Chondrocyte (in vitro differentiated cells): ENCODE results near the gene SND1. TPM values are rescaled to one million over a fixed set of nuclear protein-coding genes. Genes with fewer than 3 reads are reported as not detected.

Source experiments
- DNase-seq: peaks from one replicate; pipeline ENCODE4 v3.0.0; 2021; ENCODE audit warnings: mixed read lengths, low spot score
- H3K27ac Mint-ChIP-seq: one replicate; pipeline ENCODE4 v1.8.0; 2021; ENCODE audit warnings: mild to moderate bottlenecking, moderate library complexity, mixed read lengths; ENCODE audit not compliant: unreplicated experiment
- H3K27me3 Mint-ChIP-seq: 2 replicates; pipeline ENCODE4 v1.8.0; 2021; ENCODE audit warnings: low read depth, mixed read lengths
- H3K36me3 Mint-ChIP-seq: 2 replicates; pipeline ENCODE4 v1.8.0; 2021; ENCODE audit warnings: low read depth, mixed read lengths
- H3K4me1 Mint-ChIP-seq: 2 replicates; pipeline ENCODE4 v1.8.0; 2021; ENCODE audit warnings: low read depth, mild to moderate bottlenecking, mixed read lengths
- H3K4me3 Mint-ChIP-seq: one replicate; pipeline ENCODE4 v1.8.0; 2021; ENCODE audit warnings: mild to moderate bottlenecking, moderate library complexity, mixed read lengths; ENCODE audit not compliant: unreplicated experiment
- H3K9me3 Mint-ChIP-seq: 2 replicates; pipeline ENCODE4 v1.8.0; 2021; ENCODE audit warnings: low read depth, mixed read lengths
- total RNA-seq: library from RNA; stranded (reverse); gene quantifications from 3 replicates; pipeline ENCODE4 v1.2.1, GENCODE V29; 2021
- TF ChIP-seq, protein P1 (sequence below): fragments of 200-600 bp; sonication (generic); IDR thresholded peaks from 2 replicates; pipeline ENCODE4 v1.5.0; 2021; ENCODE audit warnings: antibody characterized with exemption, mild to moderate bottlenecking, moderate library complexity

SND1 gene
- total RNA-seq, 1 donor from 2014 or later: 229 TPM

DNA sequence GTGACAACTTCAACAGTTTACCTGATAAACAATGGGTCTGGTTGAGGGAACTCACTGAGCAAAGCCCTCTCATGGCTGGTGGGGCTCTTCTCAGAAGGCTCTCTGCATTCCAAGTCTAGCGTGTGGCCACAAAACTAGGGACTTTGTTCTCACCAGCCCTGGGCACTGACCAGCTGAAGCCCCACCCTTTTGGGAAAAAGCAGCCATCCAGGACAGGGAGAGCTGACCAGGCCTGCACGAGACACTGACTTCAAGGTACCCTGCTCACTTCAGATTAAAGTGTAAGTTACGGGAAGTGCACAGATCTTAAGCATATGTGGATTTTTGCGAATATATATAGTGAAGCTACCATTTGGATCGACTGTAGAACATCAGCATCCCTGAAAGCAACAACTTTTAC, 446.6 kb downstream of the SND1 start:
- Mint-ChIP-seq H3K27me3 (peaks cover 2% of the 10 kb centered on the region), H3K9me3 (no peaks in the 10 kb centered on the region), H3K4me1 (peaks cover 5% of the 10 kb centered on the region), H3K27ac (no peak overlapping the region), H3K36me3 (peaks cover 18% of the 10 kb centered on the region), H3K4me3 (no peak overlapping the region)
- TF ChIP-seq, protein P1, sequence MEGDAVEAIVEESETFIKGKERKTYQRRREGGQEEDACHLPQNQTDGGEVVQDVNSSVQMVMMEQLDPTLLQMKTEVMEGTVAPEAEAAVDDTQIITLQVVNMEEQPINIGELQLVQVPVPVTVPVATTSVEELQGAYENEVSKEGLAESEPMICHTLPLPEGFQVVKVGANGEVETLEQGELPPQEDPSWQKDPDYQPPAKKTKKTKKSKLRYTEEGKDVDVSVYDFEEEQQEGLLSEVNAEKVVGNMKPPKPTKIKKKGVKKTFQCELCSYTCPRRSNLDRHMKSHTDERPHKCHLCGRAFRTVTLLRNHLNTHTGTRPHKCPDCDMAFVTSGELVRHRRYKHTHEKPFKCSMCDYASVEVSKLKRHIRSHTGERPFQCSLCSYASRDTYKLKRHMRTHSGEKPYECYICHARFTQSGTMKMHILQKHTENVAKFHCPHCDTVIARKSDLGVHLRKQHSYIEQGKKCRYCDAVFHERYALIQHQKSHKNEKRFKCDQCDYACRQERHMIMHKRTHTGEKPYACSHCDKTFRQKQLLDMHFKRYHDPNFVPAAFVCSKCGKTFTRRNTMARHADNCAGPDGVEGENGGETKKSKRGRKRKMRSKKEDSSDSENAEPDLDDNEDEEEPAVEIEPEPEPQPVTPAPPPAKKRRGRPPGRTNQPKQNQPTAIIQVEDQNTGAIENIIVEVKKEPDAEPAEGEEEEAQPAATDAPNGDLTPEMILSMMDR: no peak
- no peak for DNase-seq

DNA sequence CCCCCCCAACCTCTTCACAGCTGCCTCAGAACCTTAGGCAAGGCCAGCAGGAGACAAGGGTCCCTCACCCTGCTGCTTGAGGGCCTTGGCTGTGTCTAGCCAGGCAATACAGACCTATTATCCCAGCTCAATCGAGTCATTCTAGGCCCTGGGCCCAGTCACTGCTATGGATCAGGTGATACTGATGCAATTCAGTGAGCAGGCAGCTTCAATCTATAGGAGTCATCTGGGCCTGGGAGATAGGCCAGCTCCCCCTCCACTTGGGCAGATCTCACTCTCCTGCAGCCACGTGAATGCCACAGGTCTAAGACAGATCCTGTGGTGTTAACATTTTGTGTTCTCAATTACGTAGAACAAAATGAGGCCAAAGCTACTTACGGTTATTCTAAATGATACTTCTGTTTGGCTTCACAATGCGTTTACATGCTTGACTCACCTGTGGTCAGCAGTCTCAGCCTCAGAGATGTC, 447.2 kb downstream of the SND1 start:
- DNase-seq: no peak
- TF ChIP-seq, protein P1: no peak
- Mint-ChIP-seq H3K27me3 (peaks cover 3% of the 10 kb centered on the region), H3K9me3 (no peaks in the 10 kb centered on the region), H3K4me1 (peaks cover 7% of the 10 kb centered on the region), H3K27ac (no peak overlapping the region), H3K4me3 (no peak overlapping the region), H3K36me3 (peaks cover 13% of the 10 kb centered on the region)

DNA sequence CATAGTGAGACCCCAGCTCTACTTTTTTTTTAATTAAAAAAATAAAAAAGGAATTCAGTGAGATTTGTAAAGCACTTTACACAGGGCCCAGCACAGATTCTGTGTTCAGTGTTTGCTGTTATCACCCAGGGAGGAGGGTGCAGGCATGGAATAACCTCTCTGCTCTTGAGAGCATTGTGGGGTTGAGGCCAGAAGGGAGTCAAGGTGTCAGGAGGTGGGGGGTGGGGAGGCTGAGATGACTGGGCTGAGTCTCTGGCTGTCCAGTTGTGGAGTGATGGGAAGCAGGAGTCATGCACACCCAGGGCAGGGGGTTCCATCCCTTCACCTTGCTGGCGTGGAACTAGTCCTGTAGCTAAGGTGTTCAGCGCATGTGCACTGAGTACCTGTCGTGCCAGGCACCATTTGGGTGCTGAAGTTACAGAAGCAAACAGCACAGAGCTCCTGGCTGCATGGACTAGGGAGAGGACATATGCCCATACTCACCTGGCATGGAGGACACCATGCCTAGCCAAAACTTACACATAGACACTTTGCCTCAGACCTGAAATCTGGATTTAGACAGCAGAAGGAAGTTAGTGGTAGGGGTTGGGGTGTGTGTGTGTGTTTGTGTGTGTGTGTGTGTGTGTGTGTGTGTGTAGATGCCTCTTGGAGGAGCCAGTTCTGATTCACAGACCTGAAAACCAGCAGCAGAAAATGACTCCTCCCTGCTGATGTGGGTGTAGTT, 448.4 kb downstream of the SND1 start:
- H3K4me1 Mint-ChIP-seq: peaks cover 11% of the 10 kb centered on the region
- DNase-seq: no peak
- H3K4me3 Mint-ChIP-seq: no peak overlapping the region
- peaks cover 9% of the 10 kb centered on the region for H3K36me3 Mint-ChIP-seq
- TF ChIP-seq, protein P1: no peak
- no peaks in the 10 kb centered on the region for H3K9me3 Mint-ChIP-seq
- H3K27me3 Mint-ChIP-seq: peaks cover 3% of the 10 kb centered on the region
- no peak overlapping the region for H3K27ac Mint-ChIP-seq

DNA sequence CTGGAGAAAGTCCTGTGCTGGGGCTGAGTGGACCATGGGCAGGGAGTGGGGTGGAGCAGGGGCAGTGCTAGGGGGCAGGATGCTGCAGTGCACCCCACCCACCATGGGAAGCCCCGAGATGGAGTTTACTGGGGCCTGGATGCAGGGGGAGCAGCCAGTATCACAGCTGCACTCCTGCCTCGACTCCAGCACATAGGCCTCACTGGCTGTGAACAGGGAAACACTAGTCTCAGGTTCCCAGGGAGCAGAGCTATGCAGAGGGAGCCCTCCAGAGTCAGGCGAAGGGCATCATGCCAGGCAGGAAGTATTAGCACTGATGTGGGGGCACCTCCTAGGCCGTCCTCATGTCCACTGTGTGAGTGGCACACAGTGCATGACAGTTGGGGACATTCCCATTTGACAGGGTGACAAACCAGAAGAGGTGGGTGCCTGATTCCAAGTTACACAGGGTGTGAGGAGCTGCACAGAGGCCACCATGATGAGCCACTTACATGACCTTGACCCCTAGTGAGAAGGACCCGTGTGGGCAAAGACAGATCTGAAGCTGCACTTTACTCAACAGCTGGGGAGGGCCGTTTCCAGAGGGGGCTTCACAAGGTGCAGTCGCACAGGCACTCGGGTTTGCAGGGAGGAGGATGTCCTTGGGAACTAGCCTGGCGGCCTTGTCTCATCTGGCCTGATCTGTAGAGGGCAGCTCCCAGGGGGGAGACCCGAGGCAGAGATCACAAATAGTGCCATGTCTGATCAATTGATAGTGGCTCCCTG, 449.1 kb downstream of the SND1 start:
- H3K4me3 Mint-ChIP-seq: no peak overlapping the region
- H3K27ac Mint-ChIP-seq: no peak overlapping the region
- TF ChIP-seq, protein P1: no peak
- H3K36me3 Mint-ChIP-seq: peaks cover 4% of the 10 kb centered on the region
- no peaks in the 10 kb centered on the region for H3K9me3 Mint-ChIP-seq
- peak; percentile 87 for DNase-seq
- peaks cover 11% of the 10 kb centered on the region for H3K4me1 Mint-ChIP-seq
- H3K27me3 Mint-ChIP-seq: peaks cover 3% of the 10 kb centered on the region

DNA sequence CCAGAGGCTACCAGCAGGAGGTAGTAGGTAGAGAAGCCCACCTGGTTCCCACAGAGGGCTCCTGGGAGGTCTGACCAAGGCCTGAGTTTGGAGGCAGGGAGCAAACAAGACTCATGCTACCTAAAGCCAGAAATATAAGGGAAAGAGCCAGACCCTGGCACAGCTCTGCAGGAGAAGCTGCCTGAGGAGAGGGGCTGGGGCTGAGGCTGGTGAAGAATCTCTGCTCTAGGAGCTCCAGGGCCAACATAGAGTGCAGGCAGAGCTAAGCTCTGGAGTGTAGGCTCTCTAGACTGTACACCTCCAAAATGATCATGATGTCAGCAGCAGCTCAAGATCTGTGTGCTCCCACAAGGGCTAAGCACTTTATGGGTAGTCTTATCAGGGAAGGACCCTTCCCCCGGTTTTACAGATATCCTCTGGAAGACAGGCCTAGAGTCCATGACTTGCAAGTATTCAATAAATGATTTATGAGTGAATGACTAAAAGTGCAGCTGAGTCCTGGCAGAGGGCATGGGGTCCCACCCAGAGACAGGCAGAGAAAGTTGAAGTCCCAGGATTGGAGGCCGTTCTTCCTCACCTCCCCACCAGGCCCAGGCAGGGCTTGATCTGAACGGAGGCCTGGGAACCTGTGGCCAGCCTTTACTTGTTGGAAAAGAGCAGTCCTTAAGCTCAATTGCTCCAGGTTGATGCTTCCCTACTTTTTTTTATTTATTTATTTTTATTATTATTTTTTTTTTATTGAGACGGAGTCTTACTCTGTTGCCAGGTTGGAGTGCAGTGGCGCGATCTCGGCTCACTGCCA, 450.7 kb downstream of the SND1 start:
- DNase-seq: peak; percentile 50
- Mint-ChIP-seq H3K4me3 (no peak overlapping the region), H3K4me1 (peaks cover 11% of the 10 kb centered on the region), H3K36me3 (no peaks in the 10 kb centered on the region), H3K9me3 (no peaks in the 10 kb centered on the region), H3K27ac (no peak overlapping the region), H3K27me3 (peaks cover 7% of the 10 kb centered on the region)
- TF ChIP-seq, protein P1: no peak
